HT-29 (cell line): ENCODE results near the gene FRG2B. TPM values are rescaled to one million over a fixed set of nuclear protein-coding genes. Genes with fewer than 3 reads are reported as not detected.
"Not testable (repeated sequence)": the region's sequence is repeated elsewhere in the genome, so short reads cannot be mapped to it uniquely, and the experiment has no call there.

ENCODE experiments used
- DNase-seq: peaks from one replicate; pipeline ENCODE4 v3.0.0-alpha.2; 2015; ENCODE audit warnings: low spot score
- total RNA-seq: library from RNA; depleted of rRNA; stranded (reverse); fragments of >200 nt; shearing (Covaris generic); gene quantifications from 2 replicates; pipeline ENCODE4 v1.2.3, GENCODE V29; 2014; rRNA removed

The FRG2B gene
- total RNA-seq, 1 experiment from 2014 or later = not detected

GRCh38 chr10:133600657-133601056 lies 25.9 kb downstream of the FRG2B start:
- no peak for DNase-seq

- not testable (repeated sequence) for DNase-seq
These were observed 26.7 kb downstream of the FRG2B start for GRCh38 chr10:133599869-133600268.

GRCh38 chr10:133592716-133593115 lies 33.9 kb downstream of the FRG2B start:
- no peak for DNase-seq

GRCh38 chr10:133590970-133591359 lies 35.6 kb downstream of the FRG2B start:
- DNase-seq = no peak

GRCh38 chr10:133590226-133590969 lies 36.2 kb downstream of the FRG2B start:
- DNase-seq = no peak

- DNase-seq = not testable (repeated sequence)
These were observed 49.6 kb downstream of the FRG2B start for GRCh38 chr10:133577037-133577436.

Other genes starting within 250 kb of the FRG2B start
- 4.7 and 5.6 TPM in 2 replicates for gene PAOX, start 247.5 kb downstream of the FRG2B start, total RNA-seq
- 44.3 and 56.9 TPM in 2 replicates for gene MTG1, start 232.6 kb downstream of the FRG2B start, total RNA-seq
- gene SPRN, start 202.2 kb downstream of the FRG2B start, total RNA-seq = not detected in 2 replicates
- gene SCART1, start 172.8 kb downstream of the FRG2B start, total RNA-seq = 0.68 and 2.2 TPM in 2 replicates
- not detected in 2 replicates for gene CYP2E1, start 99.4 kb downstream of the FRG2B start, total RNA-seq
- gene SYCE1, start 61.2 kb downstream of the FRG2B start, total RNA-seq = not detected in 2 replicates